ENCODE measurements around the gene ZBTB18.
A peak's percentile ranks its signal among the peaks of the same experiment; 100 is the strongest.
"Not testable (repeated sequence)": the region's sequence is repeated elsewhere in the genome, so short reads cannot be mapped to it uniquely, and the experiment has no call there.

ZBTB18 gene

GRCh38 chr1:244042293-244042692, 8.8 kb upstream of the ZBTB18 start:
- DNase-seq (ENCODE audit: low read depth): no peak

- no peak for DNase-seq (ENCODE audit: low read depth)
Measured at GRCh38 chr1:244044423-244044822, 6.7 kb upstream of the ZBTB18 start.

- not testable (repeated sequence) for DNase-seq (ENCODE audit: low read depth)
Measured at GRCh38 chr1:244046254-244046653, 4.8 kb upstream of the ZBTB18 start.

- DNase-seq (ENCODE audit: low read depth): no peak
Measured at GRCh38 chr1:244046907-244047611, 4.0 kb upstream of the ZBTB18 start.

GRCh38 chr1:244047621-244048255, 3.3 kb upstream of the ZBTB18 start:
- DNase-seq (ENCODE audit: low read depth): peak; percentile 33

- peak; percentile 100 for DNase-seq (ENCODE audit: low read depth)
Measured at GRCh38 chr1:244048256-244049161, 2.6 kb upstream of the ZBTB18 start.

- no peak for DNase-seq (ENCODE audit: low read depth)
Measured at GRCh38 chr1:244049162-244050013, 1.7 kb upstream of the ZBTB18 start.

- DNase-seq (ENCODE audit: low read depth): no peak
Measured at GRCh38 chr1:244050014-244050834, 859 bp upstream of the ZBTB18 start.

- no peak for DNase-seq (ENCODE audit: low read depth)
Measured at GRCh38 chr1:244052016-244052727, 1.1 kb downstream of the ZBTB18 start.

GRCh38 chr1:244052728-244053312, 1.7 kb downstream of the ZBTB18 start:
- DNase-seq (ENCODE audit: low read depth): no peak

- DNase-seq (ENCODE audit: low read depth): no peak
Measured at GRCh38 chr1:244053831-244054230, 2.7 kb downstream of the ZBTB18 start.

- no peak for DNase-seq (ENCODE audit: low read depth)
Measured at GRCh38 chr1:244054247-244054923, 3.3 kb downstream of the ZBTB18 start.

- DNase-seq (ENCODE audit: low read depth): no peak
Measured at GRCh38 chr1:244054924-244055263, 3.8 kb downstream of the ZBTB18 start.

- DNase-seq (ENCODE audit: low read depth): no peak
Measured at GRCh38 chr1:244056577-244056976, 5.5 kb downstream of the ZBTB18 start.

- DNase-seq (ENCODE audit: low read depth): no peak
Measured at GRCh38 chr1:244057474-244058385, 6.6 kb downstream of the ZBTB18 start.

- no peak for DNase-seq (ENCODE audit: low read depth)
Measured at GRCh38 chr1:244060117-244060516, 9.0 kb downstream of the ZBTB18 start.

GRCh38 chr1:244060686-244061085, 9.6 kb downstream of the ZBTB18 start:
- DNase-seq (ENCODE audit: low read depth): no peak

- no peak for DNase-seq (ENCODE audit: low read depth)
Measured at GRCh38 chr1:244062156-244062725, 11.2 kb downstream of the ZBTB18 start.
